Embryonic facial prominence (tissue), 1 donor: Measurements from ENCODE around the gene GRID1.

Experiments
- DNase-seq: peaks from one replicate; pipeline ENCODE4 v3.0.0-alpha.2; 2016; ENCODE audit errors: extremely low spot score

Gene GRID1

GRCh38 chr10:86266446-86267242, 100.0 kb downstream of the GRID1 start:
- DNase-seq, result no peak

DNA sequence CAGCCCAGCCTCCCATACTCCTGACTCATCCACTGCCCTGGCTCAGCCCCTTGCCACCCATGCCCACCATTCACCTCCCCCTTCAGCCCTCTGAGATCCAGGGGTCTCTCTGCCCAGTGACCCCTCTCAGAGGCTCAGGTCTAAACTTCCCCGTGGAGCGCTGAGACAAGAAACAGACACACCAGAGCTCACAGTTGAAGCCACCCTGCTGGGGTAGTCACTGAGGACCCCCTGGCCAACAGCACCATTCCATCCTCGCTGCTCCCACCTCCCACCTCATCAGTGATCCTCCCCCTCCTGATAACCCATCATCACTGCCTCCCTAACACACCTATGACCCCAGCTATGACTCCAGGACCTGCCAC, 100.7 kb downstream of the GRID1 start:
- DNase-seq, result no peak

DNA sequence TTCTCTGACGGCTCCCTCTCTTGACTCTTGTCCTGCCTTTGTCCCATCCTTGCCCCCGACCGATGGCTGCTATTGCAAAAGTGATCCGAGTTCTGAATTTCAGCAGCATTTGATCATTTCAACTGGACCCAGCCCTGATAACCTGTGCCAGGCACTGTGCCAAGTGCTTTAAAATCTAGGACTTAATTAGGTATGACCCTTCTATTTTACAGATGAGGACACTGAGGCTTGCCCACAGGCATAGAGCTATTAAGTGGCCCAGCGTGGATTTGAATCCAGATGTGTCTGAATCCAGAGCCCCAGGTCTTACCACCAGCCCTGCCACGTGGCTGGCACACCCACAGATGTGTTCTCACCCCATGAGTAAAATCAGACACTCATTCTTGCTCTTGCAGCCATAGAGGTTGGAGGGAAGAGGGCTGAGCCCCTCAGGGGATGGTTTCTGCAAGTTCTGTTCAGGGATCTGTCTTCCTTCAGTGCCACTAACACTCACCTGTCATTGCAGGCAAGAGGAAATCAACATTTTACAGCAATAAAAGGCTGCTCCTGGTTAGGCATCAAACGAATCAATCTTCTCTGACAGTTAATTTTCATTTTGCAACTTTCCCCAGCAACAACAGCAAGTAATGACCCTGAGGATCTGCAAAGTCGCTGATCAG, 101.2 kb downstream of the GRID1 start:
- DNase-seq, result no peak

DNA sequence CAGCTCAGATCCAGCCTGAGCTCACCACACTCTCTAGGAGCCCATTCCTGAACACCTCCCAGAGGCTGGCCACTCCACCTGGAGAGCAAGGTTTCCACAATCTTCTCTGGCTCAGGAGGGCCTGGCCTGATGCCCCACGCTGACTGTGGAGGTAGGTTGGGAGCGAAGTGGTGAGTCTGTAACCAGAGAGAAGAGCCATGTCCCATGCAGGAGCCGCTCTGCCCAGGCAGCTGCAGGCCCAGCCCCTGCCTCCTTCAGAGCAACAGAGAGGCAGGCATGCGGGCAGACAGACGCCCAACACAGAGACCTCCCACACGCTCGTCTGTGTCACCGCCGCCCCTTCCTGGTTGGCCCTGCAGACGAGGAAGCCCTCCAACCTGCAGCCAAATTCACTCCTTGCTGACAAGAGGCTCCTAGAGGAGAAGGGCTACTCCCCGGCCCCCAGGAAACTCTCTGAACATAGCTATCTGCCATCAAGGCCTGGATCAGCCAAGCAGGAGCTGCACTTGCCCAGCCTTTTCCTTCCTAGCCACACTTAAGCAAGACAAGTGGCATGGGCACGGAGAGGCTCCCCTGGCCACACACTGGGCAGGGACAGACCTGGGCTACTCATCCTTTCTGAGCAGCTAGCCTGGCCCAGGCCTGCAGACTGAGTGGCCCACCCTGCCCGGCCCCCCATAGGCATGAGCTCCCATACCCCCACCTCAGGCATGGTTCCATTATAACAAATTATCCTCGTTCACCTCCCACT, 101.9 kb downstream of the GRID1 start:
- no peak for DNase-seq

DNA sequence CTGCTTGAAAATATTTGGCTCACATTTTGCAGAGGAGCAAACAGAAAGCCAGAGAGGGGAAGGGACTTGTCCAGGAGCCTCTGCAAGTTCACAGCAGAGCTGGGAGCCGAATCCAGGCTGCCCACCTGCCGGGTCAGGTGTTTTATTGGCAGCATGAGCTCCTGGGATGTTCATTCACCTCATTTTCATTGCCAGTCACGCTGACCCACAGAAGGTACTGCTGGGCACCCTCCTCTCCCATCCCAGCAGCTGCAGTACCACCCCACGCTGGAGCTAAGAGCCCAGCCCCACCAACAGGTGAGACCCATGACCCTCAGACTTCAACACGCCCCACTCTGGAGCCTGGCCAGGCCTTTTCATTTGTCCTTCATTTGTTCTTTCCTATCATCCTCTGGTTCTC, 102.7 kb downstream of the GRID1 start:
- no peak for DNase-seq

GRCh38 chr10:86263209-86263608, 103.4 kb downstream of the GRID1 start:
- no peak for DNase-seq

DNA sequence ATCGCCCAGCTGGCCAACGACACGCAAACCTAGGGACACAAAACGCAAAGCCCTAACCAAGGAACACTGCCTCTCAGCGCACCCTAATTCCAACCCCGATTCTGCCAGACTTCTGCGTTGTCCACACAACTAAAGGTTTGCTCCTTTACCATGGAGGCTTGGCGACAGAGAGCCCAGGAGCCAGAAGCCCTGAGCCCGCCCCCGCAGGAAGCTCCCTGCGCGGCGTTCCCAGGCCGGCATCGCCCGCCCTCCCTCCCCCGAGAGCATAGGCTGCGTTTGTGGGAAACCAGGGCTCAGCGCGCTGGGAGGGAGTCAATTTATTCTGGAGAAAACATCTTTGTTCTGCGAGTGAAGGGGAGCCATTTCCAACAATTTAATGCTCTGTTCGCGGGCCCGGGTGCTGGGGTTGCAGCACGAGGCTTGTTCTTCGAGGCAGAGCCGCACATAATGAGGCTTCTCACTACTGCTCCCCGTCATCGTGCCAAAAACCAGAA, 103.9 kb downstream of the GRID1 start:
- DNase-seq, result no peak

DNA sequence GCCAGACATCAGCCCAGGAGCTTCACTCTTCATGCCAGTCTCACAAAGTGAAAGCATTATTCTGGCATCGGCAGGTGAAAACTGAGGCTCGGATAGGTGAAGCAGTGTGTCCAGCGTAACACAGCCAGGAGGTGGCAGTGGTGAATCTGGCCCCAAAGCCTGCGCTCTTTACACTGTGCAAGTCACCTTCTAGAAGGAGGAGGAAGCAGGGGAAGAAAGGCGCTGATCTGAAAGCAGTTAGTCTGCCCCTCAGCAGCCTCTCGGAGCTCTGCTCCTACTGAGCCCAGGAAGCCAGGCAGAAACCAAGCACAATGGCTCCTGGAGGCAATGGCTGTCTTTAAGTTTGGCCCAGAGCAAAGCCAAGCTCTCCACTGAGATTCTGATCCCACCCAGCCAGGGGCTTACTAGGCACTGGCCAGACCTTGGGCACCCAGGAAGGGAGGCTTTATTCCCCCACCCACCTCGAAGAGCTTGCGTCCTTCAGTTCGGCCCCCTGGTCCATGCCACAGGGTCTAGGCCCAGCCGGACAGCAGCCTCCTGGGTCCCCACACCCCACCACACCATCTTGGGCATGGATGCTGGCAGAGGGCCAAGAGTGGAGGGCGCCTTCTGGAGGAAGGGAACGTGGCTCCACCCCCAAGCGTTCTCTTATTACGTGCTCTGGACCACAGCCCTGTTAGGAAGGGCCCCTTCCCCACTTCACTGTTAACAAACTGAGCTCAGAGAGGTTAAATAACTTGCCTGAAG, 104.5 kb downstream of the GRID1 start:
- DNase-seq, result no peak

GRCh38 chr10:86261470-86261869, 105.1 kb downstream of the GRID1 start:
- DNase-seq, result no peak

GRCh38 chr10:86260564-86260963, 106.0 kb downstream of the GRID1 start:
- DNase-seq, result no peak

GRCh38 chr10:86259901-86260562, 106.6 kb downstream of the GRID1 start:
- DNase-seq, result no peak

DNA sequence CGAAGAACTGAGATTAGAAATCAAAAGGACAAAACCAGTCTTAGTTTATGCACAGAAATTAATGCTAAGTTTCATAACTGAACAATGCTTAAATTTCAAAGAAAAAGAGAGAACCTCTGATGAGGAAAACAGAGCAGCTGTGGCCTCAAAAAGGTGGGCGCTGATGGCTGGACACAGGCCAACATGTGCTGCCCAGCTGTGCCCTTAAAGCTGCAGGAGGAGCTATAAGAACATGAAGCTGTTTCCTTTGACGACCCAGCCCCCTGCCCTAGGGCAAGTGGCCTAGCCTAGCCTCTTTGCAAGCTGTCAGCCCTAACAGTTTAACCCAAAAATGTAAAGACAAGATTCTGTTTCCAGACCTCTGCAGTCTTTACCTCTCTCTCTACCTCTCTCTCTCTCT, 107.7 kb downstream of the GRID1 start:
- DNase-seq, result no peak

DNA sequence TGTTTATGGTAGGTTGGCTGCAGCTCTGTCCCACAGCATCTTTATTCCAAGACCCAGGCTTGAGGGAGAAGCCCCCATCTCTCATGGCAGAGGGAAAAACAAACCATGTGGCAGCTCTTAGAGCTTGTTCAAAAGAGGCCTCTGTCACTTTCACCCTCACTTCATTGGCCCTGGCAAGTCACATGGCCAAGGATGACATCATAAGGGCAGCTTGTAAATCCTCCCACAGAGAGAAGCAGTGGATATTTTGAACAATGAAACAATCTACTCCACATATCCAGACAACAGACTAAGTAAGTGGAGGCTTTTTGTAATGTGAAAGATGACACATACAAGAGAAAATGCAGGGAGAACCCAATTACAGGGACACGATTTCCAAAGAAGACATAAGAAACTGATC, 108.1 kb downstream of the GRID1 start:
- no peak for DNase-seq

DNA sequence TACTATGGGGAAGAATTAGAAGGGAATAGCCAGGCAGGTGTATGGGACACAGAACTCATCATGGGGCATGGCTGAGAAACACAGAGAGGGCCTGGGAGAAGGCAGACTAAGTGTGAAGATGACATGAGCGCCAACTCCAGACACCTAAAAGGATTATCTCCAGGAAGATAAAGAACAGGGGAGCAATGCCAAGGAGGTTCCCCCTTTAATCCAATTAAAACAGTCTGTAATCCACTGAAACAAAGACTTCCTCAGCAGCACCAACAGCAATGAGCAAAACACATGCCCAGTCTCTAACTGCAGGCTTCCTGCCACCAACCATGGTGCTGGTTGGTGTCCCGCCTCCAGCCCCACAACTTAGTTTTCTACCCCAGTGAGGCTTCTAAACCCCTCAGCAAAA, 108.9 kb downstream of the GRID1 start:
- no peak for DNase-seq

DNA sequence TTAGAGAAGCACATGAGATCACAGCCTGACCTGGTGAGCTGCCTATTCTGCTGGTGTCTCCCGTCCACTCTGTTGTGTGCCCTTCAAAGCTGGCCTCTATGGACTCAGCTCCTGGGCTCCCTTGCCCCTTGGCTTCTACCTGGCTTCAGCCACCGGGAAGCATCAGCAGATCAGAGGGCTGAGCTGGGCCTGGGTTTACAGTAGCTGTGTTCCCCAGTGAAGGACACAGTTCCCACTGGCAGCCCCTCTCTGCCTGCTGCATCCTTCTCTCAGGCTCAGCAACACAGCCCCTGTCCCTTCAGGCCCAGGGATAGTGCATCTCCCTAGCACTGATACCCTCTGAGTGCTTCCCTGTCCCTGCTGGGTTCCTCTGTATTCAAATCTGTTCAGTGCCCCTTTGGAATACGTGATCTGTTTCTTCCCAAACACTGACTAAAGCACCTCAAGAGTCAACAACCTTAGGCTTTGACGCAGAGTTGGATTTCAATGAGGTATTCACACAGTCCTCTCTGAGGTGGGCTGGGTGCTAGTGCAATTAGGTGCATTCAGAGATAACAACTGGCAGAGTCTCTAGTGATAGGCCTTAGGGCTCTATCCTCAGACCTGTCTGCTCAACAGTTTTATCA, 109.8 kb downstream of the GRID1 start:
- no peak for DNase-seq

DNA sequence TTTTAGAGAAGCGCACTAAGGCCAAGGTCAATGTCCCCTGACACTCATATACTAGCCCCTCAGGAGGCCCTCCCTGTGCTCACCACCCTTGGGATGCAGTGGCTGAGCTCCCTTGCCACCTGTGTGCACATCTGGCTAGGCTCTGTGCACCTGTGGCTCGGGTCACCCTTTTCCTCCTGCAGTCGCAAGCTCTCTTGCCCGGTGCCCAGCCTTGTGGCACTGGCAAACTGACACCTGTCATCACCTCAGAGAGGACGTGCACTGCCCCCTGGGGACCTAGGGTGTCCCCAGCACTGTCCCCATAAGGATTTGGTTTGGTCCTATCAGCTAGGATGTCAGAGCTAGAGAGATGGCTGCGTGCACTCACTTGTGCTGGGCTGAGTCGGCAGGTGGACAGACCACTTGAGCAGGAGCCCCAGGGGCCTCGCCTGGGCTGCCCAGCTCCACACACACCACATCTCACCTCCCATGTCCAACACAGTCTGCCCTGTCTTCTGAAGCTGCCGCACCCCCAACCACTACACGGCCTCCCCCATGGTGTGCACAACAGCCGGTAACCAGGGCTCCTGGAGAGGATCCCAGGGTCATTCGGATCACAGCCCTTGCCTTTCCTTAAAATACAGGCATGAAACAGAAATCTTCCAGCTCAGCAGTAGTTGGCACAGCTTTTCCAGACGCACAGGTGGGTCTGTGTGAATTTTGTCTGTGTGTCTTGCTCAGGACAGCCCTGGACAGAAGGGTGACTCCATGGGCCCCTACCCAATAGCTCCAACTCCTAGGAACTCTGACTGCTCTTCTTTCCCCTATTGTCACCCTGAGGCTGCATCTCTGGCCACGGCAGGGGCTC, 111.0 kb downstream of the GRID1 start:
- no peak for DNase-seq

- DNase-seq, result no peak
Observed at GRCh38 chr10:86254526-86255174, 111.9 kb downstream of the GRID1 start.

DNA sequence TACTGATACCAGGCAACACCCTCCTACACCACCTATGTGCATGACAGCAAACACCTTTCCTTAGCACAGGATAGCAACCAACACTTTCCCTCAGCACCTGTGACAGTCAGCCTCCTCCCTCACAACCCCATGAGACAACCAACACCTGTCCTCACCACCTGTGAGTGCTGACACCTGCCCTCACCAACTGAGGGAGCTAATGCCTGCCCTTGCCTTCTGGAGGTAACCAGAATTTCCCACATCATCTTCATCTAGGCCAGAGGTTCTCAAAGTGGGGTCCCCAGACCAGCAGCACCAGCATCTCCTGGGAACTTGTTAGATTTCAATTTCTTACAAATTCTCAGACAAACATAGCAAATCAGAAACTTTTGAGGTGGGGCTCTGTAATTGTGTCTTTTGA, 112.5 kb downstream of the GRID1 start:
- no peak for DNase-seq
